HG03045 (cell line): ENCODE data around the gene PSMB10.

Source experiments
- ATAC-seq: cut with Tn5 transposase; IDR thresholded peaks from one replicate; pipeline ENCODE4 v1.9.1; 2021; ENCODE audit warnings: mild to moderate bottlenecking, moderate library complexity; ENCODE audit not compliant: unreplicated experiment

PSMB10 gene

DNA sequence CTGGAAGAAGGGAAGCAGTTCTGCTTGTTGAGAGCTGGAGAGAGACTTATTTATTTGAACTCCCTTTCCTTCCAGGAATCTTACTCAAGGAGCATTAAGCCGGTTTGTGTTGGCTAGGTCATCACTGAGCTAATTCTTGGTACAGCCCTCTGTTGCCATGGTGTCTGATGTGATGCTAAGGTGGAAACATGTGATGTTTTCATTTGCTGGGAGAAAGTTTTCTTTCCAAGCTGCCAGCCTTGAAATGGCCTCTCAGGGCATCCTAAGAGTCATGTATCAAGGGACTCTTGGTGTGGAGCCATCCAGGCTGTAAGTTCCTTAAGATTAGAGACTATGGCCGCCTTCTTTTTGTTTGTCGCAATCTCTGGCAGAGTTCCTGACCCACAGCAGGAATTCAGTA lies 39.4 kb downstream of the PSMB10 start:
- ATAC-seq, result no peak

DNA sequence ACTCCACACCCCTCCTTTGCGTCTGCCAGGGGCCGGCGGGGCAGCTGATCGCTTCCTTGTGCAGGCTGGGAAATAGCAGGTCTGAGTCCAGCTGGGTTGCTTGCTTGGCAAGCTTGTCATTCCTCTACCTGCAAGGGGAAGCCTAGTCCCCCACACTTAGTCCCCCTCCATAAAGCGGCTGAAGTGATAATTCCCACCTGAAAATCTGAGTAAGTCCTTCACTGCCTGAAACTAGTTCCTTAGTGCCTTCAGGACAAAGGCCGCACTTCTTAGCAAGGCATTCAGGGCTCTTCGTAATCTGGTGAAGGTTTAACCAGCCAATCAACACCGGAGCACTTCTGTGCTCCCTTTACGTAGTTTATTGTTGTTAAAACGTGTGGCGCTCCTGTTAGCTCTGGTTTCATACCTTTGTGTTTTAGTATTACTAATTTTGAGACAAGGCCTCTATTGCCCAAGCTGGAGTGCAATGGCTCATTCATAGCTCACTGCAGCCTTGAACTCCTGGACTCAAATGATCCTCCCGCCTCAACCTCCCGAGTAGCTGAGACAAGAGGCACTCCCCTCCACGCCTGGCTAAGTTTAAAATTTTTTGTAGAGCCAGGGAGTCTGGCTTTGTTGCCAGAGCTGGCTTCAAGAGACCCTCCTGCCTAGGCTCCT lies 42.8 kb downstream of the PSMB10 start:
- no peak for ATAC-seq

DNA sequence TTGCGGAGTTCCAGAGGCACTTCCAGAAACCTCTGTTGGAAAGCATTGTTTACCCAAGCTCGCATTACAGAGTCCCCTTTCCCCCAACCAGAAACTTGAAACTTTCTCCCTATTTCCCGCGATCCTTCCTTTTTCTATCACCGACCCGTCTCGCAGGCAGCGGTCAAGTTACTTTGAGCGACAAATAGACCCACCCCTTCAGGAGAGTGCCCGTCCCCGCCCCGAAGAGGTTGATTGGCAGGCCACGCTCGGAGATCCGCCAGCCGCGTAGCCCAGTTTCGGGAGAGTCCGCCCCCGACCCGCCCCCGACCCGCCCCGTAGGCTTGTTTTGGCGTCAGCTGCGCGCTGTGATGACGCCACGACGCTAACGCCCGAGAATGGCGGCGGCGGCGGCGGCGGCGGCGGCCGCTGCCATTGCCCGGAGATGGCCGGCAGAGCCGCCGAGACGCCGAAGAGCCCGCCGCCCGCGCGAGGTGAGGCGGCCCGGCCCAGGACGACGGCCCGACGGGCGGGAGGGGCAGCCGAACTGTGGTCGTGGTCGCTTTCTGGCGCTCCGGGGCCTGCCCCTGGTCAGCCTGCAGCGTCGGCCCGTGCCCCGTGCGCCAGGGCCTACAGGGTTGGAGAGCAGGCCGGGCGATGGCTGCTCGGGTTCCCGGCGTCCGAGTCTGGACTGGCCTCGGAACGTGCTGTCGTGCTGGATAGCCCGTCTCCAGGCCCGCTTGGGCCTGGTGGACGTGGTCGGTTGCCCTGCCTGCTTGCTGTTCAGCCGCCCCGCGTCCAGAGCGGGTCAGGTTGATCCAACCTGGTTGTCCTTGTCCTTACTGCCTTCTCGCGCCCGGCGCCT lies 43.5 kb downstream of the PSMB10 start, which contains the start of gene PSKH1:
TSS of gene PSKH1 (plus strand) at position 356 of the 844 bp plus-strand sequence. CDS start 15,496 bp downstream, outside the sequence.
- ATAC-seq, result peak; percentile 88

DNA sequence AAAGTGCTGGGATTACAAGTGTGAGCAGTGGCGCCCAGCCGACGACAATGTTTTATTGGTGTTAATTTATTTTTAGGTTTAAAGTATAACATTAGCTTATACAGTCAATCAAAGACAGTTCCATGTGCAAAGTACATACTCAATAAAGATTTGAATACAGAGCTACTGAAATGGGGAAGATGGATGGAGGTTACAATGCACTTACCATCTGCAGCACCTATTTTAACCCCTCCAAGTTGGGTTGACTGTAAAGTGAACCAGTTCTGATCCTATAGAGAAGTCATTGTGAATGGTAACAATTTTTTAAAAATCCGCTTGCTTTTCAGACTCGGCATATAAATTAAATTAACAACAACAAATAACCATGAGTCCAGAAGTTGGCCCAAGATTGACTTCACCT lies 44.3 kb downstream of the PSMB10 start:
- no peak for ATAC-seq

DNA sequence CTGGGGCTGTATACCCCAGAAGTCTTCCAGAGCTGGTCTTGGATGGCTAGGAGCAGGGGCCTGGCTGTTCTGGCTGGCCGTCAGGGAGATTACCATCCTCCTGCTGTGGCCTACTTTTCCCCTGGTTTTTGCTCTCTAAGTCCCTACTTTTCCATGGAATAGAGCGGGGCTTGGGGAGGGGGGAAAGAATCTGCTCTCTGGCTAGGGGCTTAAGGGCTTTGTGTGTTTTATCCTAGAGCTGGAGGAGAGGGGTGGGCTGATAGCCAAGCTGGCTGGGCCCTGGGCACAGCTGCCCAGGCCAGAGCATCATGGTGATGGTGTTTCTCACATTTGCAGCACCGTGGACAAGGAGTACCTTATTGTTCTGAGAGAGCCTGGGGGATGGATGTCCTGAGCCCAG lies 48.3 kb downstream of the PSMB10 start:
- no peak for ATAC-seq

DNA sequence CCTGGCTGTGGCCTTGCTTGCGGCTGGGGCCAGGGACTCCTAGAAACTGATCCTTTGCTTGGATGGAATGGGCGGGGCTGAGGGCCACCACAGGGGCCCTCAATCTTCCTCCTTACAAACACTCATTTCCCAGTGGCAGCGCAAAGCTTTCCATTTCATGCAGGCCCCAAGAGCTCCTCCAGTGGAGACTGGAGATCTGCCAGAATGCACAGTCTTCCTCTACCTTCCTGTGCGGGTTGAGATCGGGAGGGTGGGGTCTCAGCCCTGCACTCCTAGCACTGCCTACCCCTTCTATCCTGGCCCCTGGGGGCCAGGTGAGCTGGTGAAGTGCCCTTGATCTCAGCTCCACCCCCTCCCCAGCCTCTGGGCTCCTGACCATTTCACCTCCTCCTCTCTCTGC lies 50.3 kb downstream of the PSMB10 start:
- ATAC-seq, result no peak

DNA sequence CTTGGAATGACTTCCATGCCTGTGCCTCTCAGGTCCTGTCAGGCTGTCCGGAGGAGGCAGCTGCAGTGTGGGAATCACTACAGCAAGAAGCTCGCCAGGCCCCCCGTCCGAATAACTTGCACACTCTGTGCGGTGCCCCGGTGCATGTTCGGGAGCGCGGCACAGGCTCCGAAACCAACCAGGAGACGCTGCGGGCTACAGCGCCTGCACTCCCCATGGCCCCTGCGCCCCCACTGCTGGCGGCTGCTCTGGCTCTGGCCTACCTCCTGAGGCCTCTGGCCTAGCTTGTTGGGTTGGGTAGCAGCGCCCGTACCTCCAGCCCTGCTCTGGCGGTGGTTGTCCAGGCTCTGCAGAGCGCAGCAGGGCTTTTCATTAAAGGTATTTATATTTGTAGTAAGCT lies 50.7 kb downstream of the PSMB10 start:
- ATAC-seq, result no peak

DNA sequence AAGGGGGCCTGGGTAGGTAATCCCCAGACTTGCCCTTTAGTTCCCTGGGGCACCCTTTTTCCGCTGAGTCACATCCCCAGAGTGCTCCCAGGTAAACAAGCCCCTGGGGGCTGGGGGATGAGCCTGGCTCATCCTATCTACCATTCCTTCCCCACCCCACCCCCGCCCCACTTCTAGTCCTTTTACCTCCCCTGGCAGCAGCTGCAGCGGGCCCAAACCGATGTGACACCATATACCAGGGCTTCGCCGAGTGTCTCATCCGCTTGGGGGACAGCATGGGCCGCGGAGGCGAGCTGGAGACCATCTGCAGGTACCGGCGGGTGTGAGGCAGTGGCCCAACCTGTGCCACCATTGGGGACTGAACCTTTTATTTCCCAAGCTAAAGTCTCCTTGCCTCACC lies 51.1 kb downstream of the PSMB10 start:
- no peak for ATAC-seq

DNA sequence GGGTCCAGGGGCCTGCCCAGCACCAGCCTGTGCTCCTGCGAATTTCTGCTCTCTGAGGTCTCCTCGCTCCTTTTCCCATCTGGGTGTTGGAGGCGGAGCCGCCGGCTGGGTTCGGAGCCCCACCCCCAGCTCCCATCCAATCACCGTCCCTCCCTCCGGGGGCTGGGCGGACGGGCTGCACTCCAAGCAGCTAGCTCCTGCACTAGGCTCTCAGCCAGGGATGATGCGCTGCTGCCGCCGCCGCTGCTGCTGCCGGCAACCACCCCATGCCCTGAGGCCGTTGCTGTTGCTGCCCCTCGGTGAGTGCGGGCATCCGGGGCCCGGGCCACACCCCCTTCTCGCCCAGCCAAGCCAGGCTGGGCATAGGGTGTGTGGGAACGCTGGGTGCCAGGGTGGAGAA lies 52.0 kb downstream of the PSMB10 start, which contains the start of gene NRN1L:
TSS of gene NRN1L (plus strand) at position 202 of the 400 bp plus-strand sequence. CDS start at position 221, 19 bp downstream.
- ATAC-seq, result no peak
